Body of pancreas (tissue), 4 donors: ENCODE measurements around the gene C3orf52.

Experiments used
- CTCF ChIP-seq, 7 experiments: fragments of 450-650 bp in 4 of 7; fragments of 200-600 bp in 3 of 7; sonication (generic) in 3 of 7; IDR thresholded peaks; one replicate each; pipeline ENCODE4 v1.5.1; 2016 to 2019; ENCODE audit warnings: antibody characterized with exemption in 7 of 7
- POLR2A ChIP-seq, 3 donors: fragments of 450-650 bp; IDR thresholded peaks; one replicate each; pipeline ENCODE4 v1.6.1; 2016; ENCODE audit warnings: antibody characterized with exemption in 3 of 3, mild to moderate bottlenecking in 2 of 3

GRCh38 chr3:112117415-112117814 lies 31.2 kb downstream of the C3orf52 start:
- no peak for TF ChIP-seq POLR2A (IDR thresholded peaks at IDR 0.05)
- no peak for TF ChIP-seq CTCF (IDR thresholded peaks at IDR 0.05)
